H9 (cell line): ENCODE results near the gene TRA2B. TPM values are rescaled to one million over a fixed set of nuclear protein-coding genes. Genes with fewer than 3 reads are reported as not detected.

Experiments used
- DNase-seq: peaks from one replicate; pipeline ENCODE4 v3.0.0-alpha.2; 2017
- H2AFZ ChIP-seq: one replicate; pipeline ENCODE4 v1.6.1; 2013; ENCODE audit warnings: mild to moderate bottlenecking, low read length, control low read depth, moderate library complexity
- H2AK5ac ChIP-seq: 2 replicates; pipeline ENCODE4 v1.6.1; 2013; ENCODE audit warnings: low read length, control low read depth, mixed read lengths; ENCODE audit not compliant: insufficient read length
- H2BK120ac ChIP-seq: one replicate; pipeline ENCODE4 v1.6.1; 2013; ENCODE audit warnings: low read depth, mild to moderate bottlenecking, low read length, control low read depth, inconsistent platforms; ENCODE audit not compliant: poor library complexity, severe bottlenecking
- H2BK12ac ChIP-seq: 2 replicates; pipeline ENCODE4 v1.6.1; 2013; ENCODE audit warnings: low read length, control low read depth, mixed read lengths, low read depth; ENCODE audit not compliant: insufficient read length
- H2BK15ac ChIP-seq: 2 replicates; pipeline ENCODE4 v1.6.1; 2013; ENCODE audit warnings: low read depth, low read length, control low read depth
- H2BK20ac ChIP-seq: one replicate; pipeline ENCODE4 v1.6.1; 2013; ENCODE audit warnings: low read depth, mild to moderate bottlenecking, low read length, control low read depth, inconsistent platforms; ENCODE audit not compliant: poor library complexity, severe bottlenecking
- H2BK5ac ChIP-seq: 2 replicates; pipeline ENCODE4 v1.6.1; 2013; ENCODE audit warnings: low read length, control low read depth, mixed read lengths; ENCODE audit not compliant: insufficient read length
- H3K14ac ChIP-seq: 2 replicates; pipeline ENCODE4 v1.6.1; 2013; ENCODE audit warnings: low read length, control low read depth; ENCODE audit not compliant: insufficient read depth
- H3K18ac ChIP-seq: 2 replicates; pipeline ENCODE4 v1.6.1; 2013; ENCODE audit warnings: low read depth, mild to moderate bottlenecking, mixed read lengths, low read length, control low read depth; ENCODE audit not compliant: insufficient read length
- H3K23ac ChIP-seq: 2 replicates; pipeline ENCODE4 v1.6.1; 2013; ENCODE audit warnings: low read length, control low read depth, mixed read lengths, low read depth; ENCODE audit not compliant: insufficient read length
- H3K23me2 ChIP-seq: 2 replicates; pipeline ENCODE4 v1.6.1; 2013; ENCODE audit warnings: low read depth, mild to moderate bottlenecking, mixed read lengths, low read length, control low read depth; ENCODE audit not compliant: insufficient read length, poor library complexity, severe bottlenecking
- H3K27ac ChIP-seq: 2 replicates; pipeline ENCODE4 v1.5.1; 2013; ENCODE audit warnings: low read length, control low read depth, mixed read lengths, low read depth; ENCODE audit not compliant: insufficient read length
- H3K27me3 ChIP-seq: 2 replicates; pipeline ENCODE4 v1.6.1; 2013; ENCODE audit warnings: low read length, control low read depth, inconsistent platforms; ENCODE audit not compliant: insufficient read depth
- H3K4ac ChIP-seq: 2 replicates; pipeline ENCODE4 v1.6.1; 2013; ENCODE audit warnings: low read depth, mild to moderate bottlenecking, control low read depth, inconsistent platforms, low read length, moderate library complexity
- H3K4me1 ChIP-seq: 2 replicates; pipeline ENCODE4 v1.6.1; 2013; ENCODE audit warnings: low read length, control low read depth, inconsistent platforms; ENCODE audit not compliant: insufficient read depth
- H3K4me2 ChIP-seq: 2 replicates; pipeline ENCODE4 v1.6.1; 2013; ENCODE audit warnings: low read length, control low read depth, mixed read lengths; ENCODE audit not compliant: insufficient read length, insufficient read depth
- H3K56ac ChIP-seq: 2 replicates; pipeline ENCODE4 v1.6.1; 2013; ENCODE audit warnings: low read depth, mild to moderate bottlenecking, mixed read lengths, low read length, control low read depth; ENCODE audit not compliant: insufficient read length
- H3K79me1 ChIP-seq: 2 replicates; pipeline ENCODE4 v1.6.1; 2013; ENCODE audit warnings: low read depth, mild to moderate bottlenecking, moderate library complexity, low read length, control low read depth, inconsistent platforms; ENCODE audit not compliant: insufficient read depth, poor library complexity, severe bottlenecking
- H3K79me2 ChIP-seq: 2 replicates; pipeline ENCODE4 v1.6.1; 2013; ENCODE audit warnings: low read length, control low read depth, inconsistent platforms; ENCODE audit not compliant: insufficient read depth
- H3K9ac ChIP-seq: 2 replicates; pipeline ENCODE4 v1.6.1; 2013; ENCODE audit warnings: low read length, control low read depth, mixed read lengths; ENCODE audit not compliant: insufficient read length; ENCODE audit errors: extremely low read depth
- H3K9me3 ChIP-seq: one replicate; pipeline ENCODE4 v1.6.1; 2013; ENCODE audit warnings: low read depth, low read length, inconsistent platforms; ENCODE audit not compliant: control insufficient read depth
- H3T11ph ChIP-seq: one replicate; pipeline ENCODE4 v1.6.1; 2013; ENCODE audit warnings: mild to moderate bottlenecking, low read length, control low read depth, inconsistent platforms
- H4K20me1 ChIP-seq: one replicate; pipeline ENCODE4 v1.6.1; 2013; ENCODE audit not compliant: control insufficient read depth, insufficient read length, insufficient read depth
- H4K5ac ChIP-seq: 2 replicates; pipeline ENCODE4 v1.6.1; 2013; ENCODE audit warnings: low read depth, mild to moderate bottlenecking, mixed read lengths, low read length, control low read depth; ENCODE audit not compliant: insufficient read length
- H4K8ac ChIP-seq: replicated peaks from 2 replicates; pipeline ENCODE4 v1.6.1; 2013; ENCODE audit warnings: low read length, control low read depth, mixed read lengths, low read depth; ENCODE audit not compliant: insufficient read length
- H4K91ac ChIP-seq: 2 replicates; pipeline ENCODE4 v1.6.1; 2013; ENCODE audit warnings: low read depth, mild to moderate bottlenecking, moderate library complexity, mixed read lengths, low read length, control low read depth; ENCODE audit not compliant: insufficient read length
- H3K27ac Mint-ChIP-seq, 3 experiments: 2 replicates in 2 of 3; 3 replicates in 1 of 3; pipeline ENCODE4 v1.8.0; 2020 to 2021; ENCODE audit warnings: mixed read lengths in 3 of 3, mild to moderate bottlenecking in 1 of 3, moderate library complexity in 1 of 3
- H3K27me3 Mint-ChIP-seq: 2 replicates; pipeline ENCODE4 v1.8.0; 2021; ENCODE audit warnings: low read depth, mild to moderate bottlenecking, moderate library complexity, mixed read lengths
- H3K36me3 Mint-ChIP-seq, 3 experiments: 2 replicates in 2 of 3; 3 replicates in 1 of 3; pipeline ENCODE4 v1.8.0; 2020 to 2021; ENCODE audit warnings: low read depth in 3 of 3, mixed read lengths in 3 of 3; ENCODE audit not compliant: insufficient read depth in 1 of 3
- H3K4me1 Mint-ChIP-seq, 2 experiments: 2 replicates each; pipeline ENCODE4 v1.8.0; 2020; ENCODE audit warnings: mixed read lengths in 2 of 2
- H3K4me3 Mint-ChIP-seq, 2 experiments: 2 replicates in 1 of 2; 3 replicates in 1 of 2; pipeline ENCODE4 v1.8.0; 2020 to 2021; ENCODE audit warnings: mild to moderate bottlenecking in 2 of 2, mixed read lengths in 2 of 2, moderate library complexity in 1 of 2
- H3K9me3 Mint-ChIP-seq, 2 experiments: 2 replicates in 1 of 2; 3 replicates in 1 of 2; pipeline ENCODE4 v1.8.0; 2020; ENCODE audit warnings: mild to moderate bottlenecking in 2 of 2, mixed read lengths in 2 of 2, moderate library complexity in 1 of 2
- CTCF ChIP-seq: fragments of 200-600 bp; sonication (generic); conservative IDR thresholded peaks from 3 replicates; pipeline ENCODE4 v1.8.0; 2021; ENCODE audit warnings: antibody characterized with exemption, mild to moderate bottlenecking
- WGBS: extraction: QIAGEN DNeasy Blood & Tissue Kit; methylation state at CpG from one replicate; pipeline ENCODE4 v1.1.7; 2013; ENCODE audit warnings: missing lambda C conversion rate, low lambda C conversion rate, mixed read lengths; ENCODE audit not compliant: insufficient read length; ENCODE audit errors: extremely low coverage; 5-methylcytosine and 5-hydroxymethylcytosine counted together
- total RNA-seq: library from RNA; stranded (reverse); gene quantifications from 2 replicates; pipeline ENCODE4 v1.2.1, GENCODE V29; 2021

TRA2B gene
- total RNA-seq, 1 experiment from 2014 or later = 344 TPM

GRCh38 chr3:185965496-185965895 lies 27.7 kb upstream of the TRA2B start:
- Mint-ChIP-seq H3K27ac (no peak overlapping the region), H3K9me3 (peaks cover 3 to 8% of the 10 kb centered on the region in 2 experiments; a peak in 4 of 5 replicates), H3K4me3 (no peak overlapping the region), H3K4me1 (no peaks in the 10 kb centered on the region), H3K27me3 (peaks cover 2% of the 10 kb centered on the region), H3K36me3 (no peaks in the 10 kb centered on the region)
- H3K4ac ChIP-seq = no peak overlapping the region
- H3K27ac ChIP-seq = no peak overlapping the region
- H2BK5ac ChIP-seq = no peak overlapping the region
- no peaks in the 10 kb centered on the region for H3K4me1 ChIP-seq
- TF ChIP-seq CTCF = no peak
- no peak overlapping the region for H4K91ac ChIP-seq
- H3K79me2 ChIP-seq = no peaks in the 10 kb centered on the region
- WGBS = no CpG with 5 or more reads among the region's 2 CpGs
- H4K20me1 ChIP-seq = no peaks in the 10 kb centered on the region
- H2BK20ac ChIP-seq = no peak overlapping the region
- H3K18ac ChIP-seq = no peak overlapping the region
- no peak overlapping the region for H3K14ac ChIP-seq
- no peak overlapping the region for H2AK5ac ChIP-seq
- H3K79me1 ChIP-seq = no peaks in the 10 kb centered on the region
- H2BK15ac ChIP-seq = no peak overlapping the region
- H4K5ac ChIP-seq = no peak overlapping the region
- no peak for DNase-seq
- H2BK120ac ChIP-seq = no peak overlapping the region
- H3K23ac ChIP-seq = no peak overlapping the region
- no peak overlapping the region for H3K56ac ChIP-seq
- H3K4me2 ChIP-seq = no peak overlapping the region
- no peak overlapping the region for H3T11ph ChIP-seq
- no peaks in the 10 kb centered on the region for H3K9me3 ChIP-seq
- no peak overlapping the region for H4K8ac ChIP-seq
- H3K23me2 ChIP-seq = no peaks in the 10 kb centered on the region
- no peak overlapping the region for H2AFZ ChIP-seq
- H3K9ac ChIP-seq = no peak overlapping the region
- H3K27me3 ChIP-seq = no peaks in the 10 kb centered on the region
- no peak overlapping the region for H2BK12ac ChIP-seq
